Neural progenitor cell (in vitro differentiated cells): ENCODE measurements around the gene PARD3B.

Experiments
- EZH2 ChIP-seq: fragments of 200-600 bp; sonication (generic); IDR thresholded peaks from 2 replicates; pipeline ENCODE4 v1.6.1; 2017; ENCODE audit warnings: antibody characterized with exemption, mild to moderate bottlenecking, moderate library complexity
- TF ChIP-seq, protein P1 (sequence below): fragments of 200-600 bp; sonication (generic); IDR thresholded peaks from 2 replicates; pipeline ENCODE4 v1.5.1; 2017; ENCODE audit warnings: antibody characterized with exemption, mild to moderate bottlenecking

DNA sequence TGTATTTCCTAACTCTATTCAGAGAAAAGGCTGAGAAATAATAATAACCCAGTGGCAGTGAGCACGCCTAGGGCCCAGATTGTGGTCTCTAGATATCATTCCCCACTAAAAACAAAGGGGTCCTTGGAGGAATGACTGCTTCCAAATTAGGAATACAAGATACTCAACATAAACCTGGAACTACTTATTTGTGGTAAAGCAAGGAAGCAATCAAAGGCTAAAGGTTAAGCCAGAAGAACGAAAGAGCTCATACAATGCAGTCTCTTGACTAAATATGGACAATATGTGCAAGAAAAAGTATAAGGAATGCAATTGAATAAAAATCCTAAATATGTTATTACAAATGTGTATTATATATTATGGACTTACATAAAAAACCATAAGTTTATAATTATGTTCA, 883.5 kb downstream of the PARD3B start:
- TF ChIP-seq, protein P1, sequence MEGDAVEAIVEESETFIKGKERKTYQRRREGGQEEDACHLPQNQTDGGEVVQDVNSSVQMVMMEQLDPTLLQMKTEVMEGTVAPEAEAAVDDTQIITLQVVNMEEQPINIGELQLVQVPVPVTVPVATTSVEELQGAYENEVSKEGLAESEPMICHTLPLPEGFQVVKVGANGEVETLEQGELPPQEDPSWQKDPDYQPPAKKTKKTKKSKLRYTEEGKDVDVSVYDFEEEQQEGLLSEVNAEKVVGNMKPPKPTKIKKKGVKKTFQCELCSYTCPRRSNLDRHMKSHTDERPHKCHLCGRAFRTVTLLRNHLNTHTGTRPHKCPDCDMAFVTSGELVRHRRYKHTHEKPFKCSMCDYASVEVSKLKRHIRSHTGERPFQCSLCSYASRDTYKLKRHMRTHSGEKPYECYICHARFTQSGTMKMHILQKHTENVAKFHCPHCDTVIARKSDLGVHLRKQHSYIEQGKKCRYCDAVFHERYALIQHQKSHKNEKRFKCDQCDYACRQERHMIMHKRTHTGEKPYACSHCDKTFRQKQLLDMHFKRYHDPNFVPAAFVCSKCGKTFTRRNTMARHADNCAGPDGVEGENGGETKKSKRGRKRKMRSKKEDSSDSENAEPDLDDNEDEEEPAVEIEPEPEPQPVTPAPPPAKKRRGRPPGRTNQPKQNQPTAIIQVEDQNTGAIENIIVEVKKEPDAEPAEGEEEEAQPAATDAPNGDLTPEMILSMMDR, result no peak
- no peak for TF ChIP-seq EZH2
